K562 (cell line): ENCODE data around the gene KIF3A. TPM values are rescaled to one million over a fixed set of nuclear protein-coding genes. Genes with fewer than 3 reads are reported as not detected.

Experiments
- ATAC-seq: fragments of 200-7000 bp; cut with Tn5 transposase; 3 replicates; pipeline ENCODE4 v1.9.1; 2020; ENCODE audit warnings: moderate library complexity
- BruUV-seq: library from RNA; stranded (reverse); fragments of 400-500 nt; replicated peaks from 2 replicates; lab custom pipeline; 2021; lab: Mats Ljungman, UMichigan
- CTCF ChIA-PET: fragments of 300-600 bp; formaldehyde crosslinking; extraction: SDS; loops from one replicate; lab custom pipeline; 2021; ENCODE audit warnings: low intra/inter-chr PET ratio; lab: Yijun Ruan, JAX
- POLR2A ChIA-PET: fragments of 300-600, 350-650 bp; sonication (Branson Sonifier 250); formaldehyde crosslinking; extraction: SDS; loops from one replicate; lab custom pipeline; 2021; ENCODE audit warnings: antibody characterized with exemption, inconsistent platforms; lab: Yijun Ruan, JAX
- DNase-seq, 4 experiments: peaks; one replicate each; pipeline versions ENCODE4 v3.0.0 to v3.0.0-alpha.2; 2011 to 2018; ENCODE audit warnings: low spot score in 3 of 4, mixed read lengths in 3 of 4; ENCODE audit errors: extremely low read depth in 1 of 4
- FAIRE-seq: peaks from 2 replicates; lab custom pipeline; 2011; peaks lifted over from hg19 to GRCh38; lab: Jason Lieb, UNC
- H2AFZ ChIP-seq: 2 replicates; pipeline ENCODE4 v1.6.0; 2011; ENCODE audit warnings: low read depth, low read length, control low read depth, inconsistent platforms
- H3K27ac ChIP-seq: fragments of 200-600 bp; 3 replicates; pipeline ENCODE4 v1.8.0; 2011; ENCODE audit warnings: low read depth, mild to moderate bottlenecking, control low read depth, inconsistent platforms, low read length, moderate library complexity, mixed read lengths; ENCODE audit errors: extremely low read depth
- H3K27me3 ChIP-seq, 2 experiments: fragments of 300-600 bp in 1 of 2; 2 replicates in 1 of 2; 3 replicates in 1 of 2; pipeline versions ENCODE4 v1.6.0 to v1.8.0; 2011; ENCODE audit warnings: inconsistent platforms in 2 of 2, low read length in 2 of 2, mild to moderate bottlenecking in 1 of 2, mixed read lengths in 1 of 2, moderate library complexity in 1 of 2; ENCODE audit not compliant: control insufficient read depth in 2 of 2, insufficient read depth in 2 of 2
- H3K36me3 ChIP-seq: fragments of 300-600 bp; 3 replicates; pipeline ENCODE4 v1.8.0; 2011; ENCODE audit warnings: mild to moderate bottlenecking, low read length, inconsistent platforms; ENCODE audit not compliant: control insufficient read depth, insufficient read depth
- H3K4me1 ChIP-seq, 2 experiments: fragments of 200-600 bp in 1 of 2; replicated peaks in 1 of 2; 2 replicates in 1 of 2; 3 replicates in 1 of 2; pipeline versions ENCODE4 v1.5.1 to v1.8.0; 2011; ENCODE audit warnings: inconsistent platforms in 2 of 2, low read length in 2 of 2, mild to moderate bottlenecking in 1 of 2, mixed read lengths in 1 of 2, moderate library complexity in 1 of 2; ENCODE audit not compliant: control insufficient read depth in 2 of 2, insufficient read depth in 2 of 2
- H3K4me2 ChIP-seq: 2 replicates; pipeline ENCODE4 v1.6.1; 2011; ENCODE audit warnings: low read length, control low read depth, inconsistent platforms, mixed read lengths; ENCODE audit not compliant: insufficient read depth
- H3K4me3 ChIP-seq: fragments of 200-600 bp; sonication (generic), shearing (Covaris generic); 2 replicates; pipeline ENCODE4 v1.5.1; 2016; ENCODE audit warnings: control low read depth, inconsistent platforms
- H3K79me2 ChIP-seq: fragments of 200-600 bp; 3 replicates; pipeline ENCODE4 v1.8.0; 2011; ENCODE audit warnings: low read length, inconsistent platforms; ENCODE audit not compliant: control insufficient read depth, insufficient read depth
- H3K9ac ChIP-seq, 2 experiments: 2 replicates each; pipeline versions ENCODE4 v1.6.0 to v1.6.1; 2011; ENCODE audit warnings: low read depth in 2 of 2, low read length in 2 of 2, control low read depth in 1 of 2, inconsistent platforms in 1 of 2, mild to moderate bottlenecking in 1 of 2, mixed read lengths in 1 of 2; ENCODE audit not compliant: insufficient read depth in 1 of 2
- H3K9me1 ChIP-seq: one replicate; pipeline ENCODE4 v1.6.0; 2011; ENCODE audit warnings: inconsistent platforms, mild to moderate bottlenecking, low read length, moderate library complexity; ENCODE audit not compliant: control insufficient read depth, insufficient read depth
- H3K9me3 ChIP-seq: replicated peaks from 2 replicates; pipeline ENCODE4 v1.5.1; 2011; ENCODE audit warnings: low read depth, low read length, inconsistent platforms; ENCODE audit not compliant: control insufficient read depth, insufficient read depth
- H4K20me1 ChIP-seq: replicated peaks from 2 replicates; pipeline ENCODE4 v1.6.1; 2011; ENCODE audit warnings: low read length, inconsistent platforms, mixed read lengths; ENCODE audit not compliant: control insufficient read depth, insufficient read depth
- CAMTA2 ChIP-seq: fragments of 250-450 bp; sonication (Bioruptor Pico); conservative IDR thresholded peaks from 2 replicates; pipeline ENCODE4 v1.5.1; 2022
- CHCHD3 ChIP-seq: fragments of 250-450 bp; sonication (Bioruptor Pico); IDR thresholded peaks from 2 replicates; pipeline ENCODE4 v2.1.2; 2022; ENCODE audit warnings: mild to moderate bottlenecking
- EP300 ChIP-seq: IDR thresholded peaks from 2 replicates; pipeline ENCODE4 v1.6.1; 2012; ENCODE audit warnings: low read length, improper control_type of control experiment
- ERF ChIP-seq: fragments of 450-650 bp; formaldehyde crosslinking; IDR thresholded peaks from 2 replicates; pipeline ENCODE4 v1.4.0; 2020; ENCODE audit warnings: mild to moderate bottlenecking, mixed read lengths
- POLR2A ChIP-seq: fragments of 450-650 bp; conservative IDR thresholded peaks from 2 replicates; pipeline ENCODE4 v1.6.1; 2016
- SAFB2 ChIP-seq: fragments of 200-400 bp; formaldehyde crosslinking; IDR thresholded peaks from 2 replicates; pipeline ENCODE4 v1.6.1; 2018; ENCODE audit warnings: borderline replicate concordance, low read length, low read depth, moderate library complexity; ENCODE audit not compliant: severe bottlenecking
- ZNF280A ChIP-seq: fragments of 450-650 bp; IDR thresholded peaks from 2 replicates; pipeline ENCODE4 v1.6.1; 2018; ENCODE audit warnings: mild to moderate bottlenecking, low read depth; ENCODE audit not compliant: partially characterized antibody
- WGBS: fragments of 100-300 bp; shearing (Covaris generic); methylation state at CpG from one replicate; pipeline ENCODE4 v1.1.6; 2016; ENCODE audit warnings: low coverage, mixed read lengths; ENCODE audit not compliant: insufficient coverage; ENCODE audit errors: missing lambda C conversion rate; 5-methylcytosine and 5-hydroxymethylcytosine counted together
- in situ Hi-C: fragments of 300-500 bp; cut with MboI; formaldehyde crosslinking; loops from 4 replicates; pipeline ENCODE4 v1.15.0; 2018; ENCODE audit warnings: inconsistent platforms, mixed read lengths
- intact Hi-C: fragments of 100-400 bp; cut with micrococcal nuclease; formaldehyde crosslinking; loops from 2 replicates; pipeline ENCODE4 v1.14.2; 2022
- polyA plus RNA-seq, 8 experiments: library from polyadenylated mRNA; depleted of rRNA in 4 of 8; stranded (reverse) in 5 of 8; unstranded in 3 of 8; fragments of >200 nt; fragmentation: Nextera tagmentation in 2 of 8; fragmentation: Illumina TruSeq in 1 of 8; extraction: Ambion mirVana in 2 of 8; extraction: Trizol in 1 of 8; gene quantifications; 2 replicates each; pipeline versions ENCODE4 v1.2.1 to v1.2.3, GENCODE V29; 2011 to 2014; ENCODE audit warnings: inconsistent platforms in 1 of 8, missing spikeins in 1 of 8
- total RNA-seq, 7 experiments: library from RNA; depleted of rRNA in 6 of 7; stranded (reverse); fragments of >200 nt in 6 of 7; fragmentation: Illumina TruSeq in 2 of 7; extraction: Trizol in 2 of 7; gene quantifications; 2 replicates each; pipeline versions ENCODE4 v1.2.1 to v1.2.3, GENCODE V29; 2011 to 2021; ENCODE audit warnings: low replicate concordance in 1 of 7

The KIF3A gene
- total and polyA plus RNA-seq, 9 of the 15 experiments (the other 6 are each of a cell fraction or from before 2014, with no cell fraction given), result 1.5 to 7.8 (median 6.0) TPM

- TF ChIP-seq ZNF280A (no peak), POLR2A (0 out of 2 replicates have a peak, but pooled peaks have one; percentile 38), ERF (no peak), CHCHD3 (no peak), EP300 (no peak)
These were observed 74.2 kb downstream of the KIF3A start (continued) for GRCh38 chr5:132662925-132663770.

- no peak overlapping the region for H3K4me3 ChIP-seq
- intact Hi-C loops, result loop anchor here (5.0 kb wide), 2 partner anchors 75 to 160 kb away; partner anchors contain the start of gene KIF3A
- no peak overlapping the region for H3K4me2 ChIP-seq
These were observed 75.3 kb downstream of the KIF3A start for GRCh38 chr5:132662004-132662401.

More at GRCh38 chr5:132662004-132662401, 75.3 kb downstream of the KIF3A start:
- Histone ChIP-seq H3K4me1 (peaks cover 61 to 71% of the 10 kb centered on the region in 2 experiments), H3K36me3 (no peaks in the 10 kb centered on the region), H3K27ac (no peak overlapping the region), H4K20me1 (no peaks in the 10 kb centered on the region), H2AFZ (peak overlapping the region; percentile 94), H3K9me3 (no peaks in the 10 kb centered on the region), H3K9me1 (no peaks in the 10 kb centered on the region), H3K79me2 (no peaks in the 10 kb centered on the region), H3K27me3 (no peaks in the 10 kb centered on the region), H3K9ac (no peak overlapping the region; a peak in 1 of 4 replicates)
- no peak for ATAC-seq
- no peak for FAIRE-seq
- ChIA-PET CTCF (interaction anchor here (1.8 kb wide), 1 partner anchor 158 kb away, joined by 5 read pairs; no protein-coding TSS in a partner anchor), POLR2A (interaction anchor here (0.6 to 1.0 kb wide), 4 partner anchors 8 to 226 kb away, joined by 3 to 5 read pairs (median 4); no protein-coding TSS in a partner anchor)
- TF ChIP-seq CAMTA2 (CRISPR knock-in tag) (0 out of 2 replicates have a peak, but pooled peaks have one; percentile 33), SAFB2 (no peak)
- DNase-seq, result no peak
- in situ Hi-C loops, result no loop called here
- 92% methylated on average over 9 of the region's 9 CpGs for WGBS
- BruUV-seq, result no TSS peak
